ENCODE results near the gene GABARAP. TPM values are rescaled to one million over a fixed set of nuclear protein-coding genes. Genes with fewer than 3 reads are reported as not detected.

The GABARAP gene
- total and polyA plus RNA-seq, 2 of the 8 experiments (the other 6 are each of a cell fraction or from before 2014, with no cell fraction given) = 252 to 581 TPM

DNA sequence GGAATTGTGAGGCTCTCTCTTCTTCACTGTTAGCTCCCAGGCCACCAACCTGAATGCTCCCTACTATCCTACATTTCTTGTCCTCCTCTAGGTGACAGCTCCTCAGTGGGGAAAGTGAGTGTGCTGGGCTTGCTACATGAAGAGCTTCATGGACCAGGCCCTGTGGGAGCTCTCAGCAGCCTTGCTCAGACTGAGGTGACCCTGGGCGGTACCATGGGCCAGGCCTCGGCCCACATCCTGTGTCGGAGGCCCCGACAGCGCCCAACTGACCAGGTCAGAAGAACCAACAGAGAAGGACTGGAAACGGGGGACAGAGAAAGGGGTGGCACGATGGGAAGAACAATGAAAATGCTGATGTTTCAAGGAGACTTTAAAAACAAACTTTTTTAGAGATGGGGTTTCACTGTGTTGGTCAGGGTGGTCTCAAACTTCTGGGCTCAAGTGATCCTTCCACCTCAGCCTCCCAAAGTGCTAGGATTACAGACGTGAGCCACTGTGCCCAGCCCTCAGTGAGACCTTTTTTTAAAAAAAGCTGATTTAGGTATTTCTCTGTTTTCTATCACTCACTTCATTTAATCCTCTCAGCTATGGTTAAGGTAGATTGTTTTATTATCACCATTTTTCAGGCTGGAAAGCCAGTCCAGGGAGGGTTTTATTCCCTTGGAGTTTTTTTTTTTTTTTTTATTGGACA is 14.7 kb upstream of the GABARAP start (continued):
- no peak for TF ChIP-seq JUND (IDR thresholded peaks at IDR 0.05; ENCODE audit: low read length)
